ENCODE measurements around the gene PEF1. TPM values are rescaled to one million over a fixed set of nuclear protein-coding genes. Genes with fewer than 3 reads are reported as not detected.

Gene PEF1
- polyA plus RNA-seq, 3 donors: 36.6 to 81.7 (median 70.7) TPM

DNA sequence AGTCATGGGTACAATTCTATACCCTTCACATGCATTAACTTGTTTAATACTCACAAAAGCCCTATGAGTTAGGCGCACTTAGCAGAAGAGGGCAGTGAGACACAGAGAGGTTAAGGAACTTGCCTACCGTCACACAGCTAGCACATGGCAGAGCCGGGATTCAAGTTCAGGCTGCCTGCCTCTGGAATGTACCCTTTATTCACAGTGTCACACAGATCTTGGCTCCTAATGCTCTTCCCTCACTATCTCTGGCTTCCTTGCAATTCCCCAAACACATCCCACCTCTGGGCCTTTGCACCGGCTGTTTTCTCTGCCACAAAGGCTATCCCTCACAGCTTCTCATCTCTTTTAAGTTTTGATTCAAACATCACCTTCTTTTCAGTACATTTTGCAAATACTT is 34.0 kb upstream of the PEF1 start:
- H3K4me3 Mint-ChIP-seq: no peak overlapping the region
- H3K27me3 ChIP-seq (ENCODE audit: control insufficient read depth in 2 of 2, insufficient read depth in 2 of 2, low read length in 2 of 2): no peaks in the 10 kb centered on the region
- intact Hi-C loops (cut with micrococcal nuclease): no loop called here
- H4K20me1 ChIP-seq (ENCODE audit: insufficient read depth, low read length): no peaks in the 10 kb centered on the region
- no peak overlapping the region for H3K4me3 ChIP-seq (replicated peaks in 1 of 3; ENCODE audit: low read depth in 2 of 3, low read length in 3 of 3)
- H3K4me1 Mint-ChIP-seq: no peaks in the 10 kb centered on the region
- WGBS (ENCODE audit: insufficient coverage): 100% methylated on average over 4 of the region's 4 CpGs
- no peak overlapping the region for H3K27ac ChIP-seq (ENCODE audit: low read depth in 1 of 2, low read length in 2 of 2)
- H2AFZ ChIP-seq (ENCODE audit: insufficient read depth, low read depth, low read length, poor library complexity, severe bottlenecking): no peak overlapping the region
- H3K79me2 ChIP-seq (ENCODE audit: insufficient read depth, low read length): no peaks in the 10 kb centered on the region
- H3K4me1 ChIP-seq (ENCODE audit: control insufficient read depth in 1 of 2, insufficient read depth in 2 of 2, low read length in 2 of 2): no peaks in the 10 kb centered on the region
- H3K27ac Mint-ChIP-seq: no peak overlapping the region
- no peaks in the 10 kb centered on the region for H3K36me3 Mint-ChIP-seq
- no peaks in the 10 kb centered on the region for H3K36me3 ChIP-seq (replicated peaks in 1 of 2; ENCODE audit: control insufficient read depth in 1 of 2, insufficient read depth in 2 of 2, low read length in 2 of 2)
- peaks cover 2 to 14% (median 8%) of the 10 kb centered on the region in 3 donors for H3K27me3 Mint-ChIP-seq (ENCODE audit: low read depth in 3 of 3)
- H3K9ac ChIP-seq (ENCODE audit: insufficient read depth, low read length, poor library complexity, severe bottlenecking): no peak overlapping the region
- H3K4me2 ChIP-seq (replicated peaks; ENCODE audit: extremely low read depth, low read length, poor library complexity, severe bottlenecking): no peak overlapping the region
- no peaks in the 10 kb centered on the region for H3K9me3 ChIP-seq (replicated peaks in 1 of 2; ENCODE audit: control insufficient read depth in 1 of 2, insufficient read depth in 1 of 2, low read length in 2 of 2)
- no peak for DNase-seq
- H3K9me3 Mint-ChIP-seq: no peaks in the 10 kb centered on the region
- TF ChIP-seq, protein P1, sequence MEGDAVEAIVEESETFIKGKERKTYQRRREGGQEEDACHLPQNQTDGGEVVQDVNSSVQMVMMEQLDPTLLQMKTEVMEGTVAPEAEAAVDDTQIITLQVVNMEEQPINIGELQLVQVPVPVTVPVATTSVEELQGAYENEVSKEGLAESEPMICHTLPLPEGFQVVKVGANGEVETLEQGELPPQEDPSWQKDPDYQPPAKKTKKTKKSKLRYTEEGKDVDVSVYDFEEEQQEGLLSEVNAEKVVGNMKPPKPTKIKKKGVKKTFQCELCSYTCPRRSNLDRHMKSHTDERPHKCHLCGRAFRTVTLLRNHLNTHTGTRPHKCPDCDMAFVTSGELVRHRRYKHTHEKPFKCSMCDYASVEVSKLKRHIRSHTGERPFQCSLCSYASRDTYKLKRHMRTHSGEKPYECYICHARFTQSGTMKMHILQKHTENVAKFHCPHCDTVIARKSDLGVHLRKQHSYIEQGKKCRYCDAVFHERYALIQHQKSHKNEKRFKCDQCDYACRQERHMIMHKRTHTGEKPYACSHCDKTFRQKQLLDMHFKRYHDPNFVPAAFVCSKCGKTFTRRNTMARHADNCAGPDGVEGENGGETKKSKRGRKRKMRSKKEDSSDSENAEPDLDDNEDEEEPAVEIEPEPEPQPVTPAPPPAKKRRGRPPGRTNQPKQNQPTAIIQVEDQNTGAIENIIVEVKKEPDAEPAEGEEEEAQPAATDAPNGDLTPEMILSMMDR (IDR thresholded peaks at IDR 0.05): no peak

DNA sequence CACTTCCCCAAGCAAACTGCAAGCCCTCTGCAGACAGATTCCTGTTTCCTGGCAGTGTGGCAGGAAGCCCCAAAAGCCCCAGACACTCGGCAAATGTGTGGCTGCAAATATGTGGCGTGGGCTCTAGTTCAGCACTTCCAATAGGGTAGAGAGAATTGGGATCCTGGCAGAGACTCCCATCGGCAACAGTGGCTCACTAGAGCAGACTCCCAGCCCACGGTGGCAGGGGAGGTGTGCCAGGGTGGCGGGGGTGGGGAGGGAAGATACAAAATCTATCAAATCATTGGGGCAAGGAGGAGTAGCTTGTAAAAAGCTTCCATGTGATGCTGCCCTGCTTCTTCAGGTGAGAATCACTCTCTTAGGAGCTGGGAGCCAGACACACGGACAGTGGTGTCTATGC is 33.3 kb upstream of the PEF1 start:
- Histone ChIP-seq H2AFZ (ENCODE audit: insufficient read depth, low read depth, low read length, poor library complexity, severe bottlenecking) (no peak overlapping the region), H4K20me1 (ENCODE audit: insufficient read depth, low read length) (no peaks in the 10 kb centered on the region), H3K4me1 (ENCODE audit: control insufficient read depth in 1 of 2, insufficient read depth in 2 of 2, low read length in 2 of 2) (no peaks in the 10 kb centered on the region), H3K4me2 (replicated peaks; ENCODE audit: extremely low read depth, low read length, poor library complexity, severe bottlenecking) (no peak overlapping the region), H3K9me3 (replicated peaks in 1 of 2; ENCODE audit: control insufficient read depth in 1 of 2, insufficient read depth in 1 of 2, low read length in 2 of 2) (no peaks in the 10 kb centered on the region), H3K4me3 (replicated peaks in 1 of 3; ENCODE audit: low read depth in 2 of 3, low read length in 3 of 3) (no peak overlapping the region), H3K36me3 (replicated peaks in 1 of 2; ENCODE audit: control insufficient read depth in 1 of 2, insufficient read depth in 2 of 2, low read length in 2 of 2) (no peaks in the 10 kb centered on the region), H3K9ac (ENCODE audit: insufficient read depth, low read length, poor library complexity, severe bottlenecking) (no peak overlapping the region), H3K79me2 (ENCODE audit: insufficient read depth, low read length) (no peaks in the 10 kb centered on the region), H3K27ac (ENCODE audit: low read depth in 1 of 2, low read length in 2 of 2) (no peak overlapping the region), H3K27me3 (ENCODE audit: control insufficient read depth in 2 of 2, insufficient read depth in 2 of 2, low read length in 2 of 2) (no peaks in the 10 kb centered on the region)
- peaks cover 2 to 10% (median 8%) of the 10 kb centered on the region in 3 donors for H3K27me3 Mint-ChIP-seq (ENCODE audit: low read depth in 3 of 3)
- DNase-seq: no peak
- H3K27ac Mint-ChIP-seq: peak overlapping the region in 1 of 7 donors; percentile 31
- H3K36me3 Mint-ChIP-seq: no peaks in the 10 kb centered on the region
- no peak overlapping the region for H3K4me3 Mint-ChIP-seq
- TF ChIP-seq, protein P1 (IDR thresholded peaks at IDR 0.05): no peak
- no peaks in the 10 kb centered on the region for H3K9me3 Mint-ChIP-seq
- intact Hi-C loops (cut with micrococcal nuclease): no loop called here
- H3K4me1 Mint-ChIP-seq: no peaks in the 10 kb centered on the region
- WGBS (ENCODE audit: insufficient coverage): 71% methylated on average over 5 of the region's 6 CpGs
